GM19035 (cell line): ENCODE results near the gene NTMT1.

ENCODE experiments used
- ATAC-seq: cut with Tn5 transposase; IDR thresholded peaks from one replicate; pipeline ENCODE4 v1.9.1; 2021; ENCODE audit not compliant: unreplicated experiment

NTMT1 gene

DNA sequence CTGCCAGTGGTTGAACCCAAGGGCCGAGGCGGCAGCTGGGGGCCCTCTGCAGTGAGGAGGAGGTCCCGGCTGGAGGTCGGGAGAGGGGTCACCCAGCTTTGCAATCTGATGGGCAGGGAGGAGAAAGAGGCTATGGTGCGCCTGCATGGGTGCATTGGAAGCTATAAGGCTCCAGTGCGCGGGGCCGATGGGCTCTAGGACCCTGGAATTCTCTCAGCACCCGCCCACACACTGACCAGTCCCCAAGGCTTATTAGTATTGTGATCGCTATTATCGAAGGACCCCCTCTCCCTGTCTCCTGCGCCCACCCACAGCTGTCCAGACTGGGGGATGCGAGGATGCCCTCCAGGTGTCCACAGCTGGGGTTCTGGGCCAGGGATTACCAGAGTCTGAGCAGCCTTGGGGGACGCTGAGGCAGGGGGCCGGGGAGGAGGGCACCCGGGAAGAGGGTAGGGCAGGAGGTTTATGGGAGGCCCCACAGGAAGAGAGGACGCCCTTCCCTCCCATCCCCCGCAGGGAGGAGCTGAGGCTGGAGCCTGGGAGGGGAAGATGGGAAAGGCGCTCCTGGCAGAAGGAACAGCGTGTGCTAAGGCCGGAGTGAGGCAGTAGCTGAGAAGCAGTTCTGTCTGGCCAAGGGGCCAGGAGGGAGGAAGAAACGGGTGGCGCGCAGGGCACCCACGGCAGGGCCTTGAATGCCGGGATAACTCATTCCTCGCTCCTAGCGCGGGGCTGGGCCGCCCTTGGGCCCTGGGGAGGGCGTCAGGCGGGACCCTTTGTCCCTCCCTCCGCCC lies 29.2 kb upstream of the NTMT1 start:
- ATAC-seq: no peak

DNA sequence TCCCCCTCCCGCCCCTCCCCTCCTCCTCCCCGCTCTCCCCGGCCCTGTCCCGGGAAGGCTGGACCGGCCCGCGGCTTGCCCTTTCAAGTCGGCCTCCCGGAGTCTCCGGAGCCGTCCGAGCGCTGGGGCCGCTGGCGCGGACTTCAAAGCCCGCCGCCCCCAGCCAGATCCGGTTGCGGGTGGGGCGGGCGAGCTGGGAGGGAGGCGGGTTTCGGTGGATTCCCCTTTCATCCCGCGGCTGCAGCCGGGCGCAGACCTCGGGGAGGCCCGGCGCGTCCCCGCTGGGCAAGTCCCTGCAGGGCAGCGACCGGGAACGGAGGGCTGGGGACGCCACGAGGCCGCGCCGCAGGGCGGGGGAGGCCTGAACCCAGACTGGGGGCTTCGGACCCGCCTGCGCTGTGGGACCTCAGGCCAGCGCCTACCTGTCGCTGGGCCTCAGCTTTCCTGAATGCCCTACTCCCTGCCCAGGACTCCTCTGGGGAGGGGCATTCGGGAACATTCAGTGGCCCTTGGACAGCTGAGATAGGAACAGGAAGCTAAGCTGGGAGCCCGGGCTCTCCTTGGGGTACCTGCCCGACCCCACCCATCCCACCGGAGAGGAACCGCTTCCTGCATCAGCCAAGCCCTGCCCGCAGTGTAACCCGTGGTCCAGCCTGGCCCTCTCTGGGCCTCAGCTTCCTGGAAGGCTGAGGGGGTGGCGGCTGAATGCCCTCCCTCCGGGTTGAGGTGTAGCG lies 28.4 kb upstream of the NTMT1 start:
- no peak for ATAC-seq

DNA sequence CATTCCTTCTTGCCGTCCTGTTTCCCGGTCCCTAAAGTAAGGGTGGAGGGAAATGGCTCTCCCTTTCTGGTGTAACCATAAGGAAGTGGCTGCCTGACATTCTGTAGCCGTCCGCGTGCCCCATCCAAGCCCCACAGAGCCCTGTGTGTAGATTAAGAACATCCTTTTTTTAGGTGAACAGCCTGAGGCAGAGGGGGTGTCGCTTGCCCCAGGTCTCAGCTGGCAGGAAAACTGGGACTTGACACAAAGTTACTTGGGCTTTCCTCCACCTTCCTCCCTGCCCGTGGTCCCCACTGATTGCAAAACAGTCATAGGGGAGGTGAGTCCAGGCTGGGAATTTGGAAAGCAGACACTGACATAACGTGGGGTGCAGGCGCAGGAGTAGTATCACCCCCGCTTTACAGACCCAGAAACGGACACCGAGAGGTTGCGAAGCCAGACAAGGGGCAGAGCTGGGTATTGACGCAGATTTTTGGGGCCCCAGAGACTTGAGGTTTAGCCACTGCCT lies 27.8 kb upstream of the NTMT1 start:
- no peak for ATAC-seq

DNA sequence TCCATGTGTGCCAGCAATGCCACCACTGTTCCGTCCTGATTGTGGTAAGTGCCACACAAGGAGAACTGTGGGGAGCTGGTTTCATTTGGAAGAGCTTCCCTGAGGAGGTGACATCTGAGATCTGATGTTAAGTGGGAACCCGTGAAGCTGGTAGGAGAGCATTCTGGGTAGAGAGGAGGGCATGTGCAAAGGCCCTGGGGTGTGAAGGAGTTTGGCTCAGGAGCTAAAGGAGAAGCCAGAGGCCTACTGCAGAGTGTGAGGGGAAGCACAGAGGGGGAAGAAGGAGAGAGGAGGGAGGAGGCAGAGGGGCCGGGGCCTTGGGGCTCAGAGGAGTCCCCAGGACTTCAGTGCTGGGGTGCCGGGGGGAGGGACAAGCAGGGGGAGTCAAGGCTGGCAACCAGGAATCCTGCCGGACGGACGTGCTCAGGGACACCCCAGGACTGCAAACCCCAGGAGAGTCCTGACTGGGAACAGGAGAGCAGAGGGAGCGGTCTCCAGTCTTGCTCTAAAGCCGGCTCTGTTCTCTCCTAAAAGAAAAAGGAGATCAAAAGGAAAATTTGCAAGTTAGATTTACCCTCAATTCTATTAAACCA lies 24.8 kb upstream of the NTMT1 start:
- ATAC-seq: no peak

DNA sequence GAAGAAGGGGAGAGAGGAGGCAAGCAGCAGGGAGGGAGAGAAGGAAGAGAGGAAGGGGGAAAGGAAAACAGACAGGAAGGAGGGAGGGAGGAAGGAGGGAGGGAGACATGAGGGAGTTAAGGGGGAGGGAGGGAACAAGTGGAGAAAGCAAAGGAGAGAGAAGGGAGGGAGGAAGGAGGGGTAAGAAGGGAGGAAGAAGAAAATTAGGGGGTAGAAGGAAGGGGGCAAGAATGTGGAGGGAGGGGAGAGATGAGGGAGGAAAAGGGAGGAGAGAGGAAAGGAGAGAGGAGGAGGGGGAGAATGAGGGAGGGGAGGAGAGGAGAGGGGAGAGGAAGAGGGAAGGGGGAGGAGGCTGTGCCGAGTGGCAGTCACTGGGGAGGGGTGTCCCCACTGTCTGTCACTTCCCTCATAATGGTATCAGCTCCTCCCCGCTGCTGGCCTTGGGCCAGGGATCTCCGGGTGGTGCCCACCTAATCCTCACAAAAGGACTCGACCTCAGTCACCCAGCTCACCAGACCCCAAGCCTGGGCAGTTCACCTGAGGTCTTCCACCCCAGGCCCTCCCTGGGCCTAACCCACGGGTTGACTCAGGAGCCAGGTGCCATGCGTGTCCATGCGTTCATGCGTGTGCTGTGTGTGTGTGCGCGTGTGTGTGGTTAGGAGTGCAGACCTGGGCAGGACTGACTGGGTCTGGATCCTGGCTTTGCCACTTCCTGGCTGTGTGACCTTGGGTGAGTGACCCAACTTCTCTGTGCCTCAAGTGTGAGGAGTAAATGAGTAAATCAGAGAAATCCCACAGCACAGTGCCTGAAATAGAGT lies 23.2 kb upstream of the NTMT1 start:
- no peak for ATAC-seq

DNA sequence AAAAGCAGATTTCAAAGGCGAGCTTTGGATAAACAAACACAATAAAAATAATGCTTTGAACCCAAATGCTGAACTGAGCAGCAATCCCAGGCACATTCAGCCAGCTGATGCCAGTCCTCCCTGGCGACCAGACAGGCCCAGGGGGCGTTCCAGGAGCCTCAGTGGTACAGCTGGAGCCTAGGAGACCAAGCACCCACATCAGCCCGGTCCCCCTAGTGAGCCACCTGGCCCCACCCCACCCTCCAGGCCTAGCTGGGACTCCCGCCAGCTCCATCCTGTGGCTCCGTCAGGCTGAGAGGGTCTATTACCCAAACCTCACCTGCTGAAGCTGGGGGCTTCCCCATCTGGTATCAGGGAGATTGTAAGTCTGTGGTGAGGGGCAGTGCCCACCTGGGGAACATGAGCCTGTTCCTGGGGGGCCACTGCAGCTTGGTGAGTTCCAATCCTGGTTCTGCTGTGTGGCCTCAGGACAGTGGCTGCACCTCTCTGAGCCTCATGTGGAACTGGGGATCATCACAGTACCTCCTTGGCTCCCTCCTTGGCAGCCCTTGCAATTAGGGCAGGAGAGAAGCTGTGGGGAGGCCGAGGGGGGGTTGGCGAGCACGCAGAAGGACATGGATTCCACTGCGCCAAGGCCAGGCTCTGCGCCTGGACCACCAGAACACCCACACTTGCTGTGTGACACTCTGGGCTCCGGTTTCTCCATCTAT lies 21.8 kb upstream of the NTMT1 start:
- no peak for ATAC-seq

DNA sequence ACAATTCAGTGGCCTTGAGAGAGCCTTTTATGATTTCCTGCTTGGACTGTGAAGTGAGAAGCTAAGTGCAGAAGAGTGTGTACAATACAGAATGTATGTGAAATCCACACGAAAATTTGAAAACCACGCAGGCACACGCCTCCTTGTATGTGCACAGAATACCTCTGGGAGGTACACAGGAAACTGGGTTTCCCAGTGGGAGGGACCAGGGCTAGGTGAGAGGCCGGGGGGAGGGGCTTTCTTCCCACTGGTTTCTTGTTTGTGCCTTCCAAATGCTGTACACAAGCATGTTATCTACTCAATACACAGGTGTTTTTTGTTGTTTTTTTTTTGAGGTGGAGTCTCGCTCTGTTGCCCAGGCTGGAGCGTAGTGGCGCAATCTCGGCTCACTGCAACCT lies 21.2 kb upstream of the NTMT1 start:
- no peak for ATAC-seq

DNA sequence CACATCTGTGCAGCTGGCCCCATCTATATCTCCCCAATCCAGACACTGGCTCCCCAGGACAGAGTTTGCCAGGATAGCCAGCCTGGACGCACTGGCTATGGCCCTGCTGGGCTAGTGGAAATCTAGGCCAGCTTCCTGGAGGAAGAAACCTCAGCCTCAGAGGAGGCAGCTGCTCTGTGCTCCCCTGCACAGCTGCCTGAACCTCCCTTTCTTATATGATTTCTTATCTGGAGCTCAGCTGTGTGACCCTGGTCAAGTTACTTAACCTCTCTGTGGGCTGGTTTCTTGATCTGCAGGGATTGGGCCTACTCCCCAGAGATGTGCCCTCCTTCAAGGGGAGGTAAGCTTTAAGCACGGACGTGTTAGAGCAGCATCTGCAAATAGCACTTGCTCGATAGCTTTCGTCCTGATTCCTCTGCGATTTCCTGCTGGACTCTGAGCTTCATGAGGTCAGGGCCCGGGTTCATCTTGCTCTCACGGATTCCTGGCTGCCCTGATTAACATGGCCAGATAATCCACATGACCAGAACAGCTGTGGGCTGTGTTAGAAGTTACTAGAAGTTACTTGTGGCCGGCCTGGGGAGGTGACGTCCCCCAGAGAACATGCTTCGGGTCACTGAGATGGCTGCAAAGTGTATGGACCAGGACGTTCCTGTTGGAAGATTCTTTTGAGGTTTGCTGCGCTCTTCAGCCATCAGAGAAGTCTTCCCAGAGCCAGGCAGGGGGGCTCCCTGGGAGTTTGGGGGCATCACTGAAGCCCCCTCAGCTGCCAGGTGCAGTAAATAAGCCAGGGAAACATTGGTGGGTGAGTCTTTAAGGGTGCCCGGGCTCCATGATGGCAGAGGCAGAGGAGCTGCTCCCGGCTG lies 19.6 kb upstream of the NTMT1 start:
- no peak for ATAC-seq

DNA sequence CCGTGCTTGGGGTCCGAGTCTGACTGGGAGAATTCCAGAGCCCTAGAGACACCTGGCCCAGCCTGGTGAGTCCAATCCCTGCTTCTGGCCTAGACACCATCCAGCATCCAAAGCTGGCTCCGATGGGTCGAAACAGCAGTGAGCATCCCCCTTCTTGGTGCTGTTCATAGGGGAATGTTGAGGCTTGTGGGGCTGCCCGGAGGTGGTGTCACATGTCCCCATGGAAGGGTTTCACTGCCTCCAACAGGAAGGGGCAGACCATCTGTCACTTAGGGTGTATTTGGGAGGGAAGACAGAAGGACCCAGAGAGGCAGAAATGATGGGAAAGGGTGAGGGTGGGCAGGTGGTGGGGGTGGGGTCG lies 19.0 kb upstream of the NTMT1 start:
- ATAC-seq: no peak

DNA sequence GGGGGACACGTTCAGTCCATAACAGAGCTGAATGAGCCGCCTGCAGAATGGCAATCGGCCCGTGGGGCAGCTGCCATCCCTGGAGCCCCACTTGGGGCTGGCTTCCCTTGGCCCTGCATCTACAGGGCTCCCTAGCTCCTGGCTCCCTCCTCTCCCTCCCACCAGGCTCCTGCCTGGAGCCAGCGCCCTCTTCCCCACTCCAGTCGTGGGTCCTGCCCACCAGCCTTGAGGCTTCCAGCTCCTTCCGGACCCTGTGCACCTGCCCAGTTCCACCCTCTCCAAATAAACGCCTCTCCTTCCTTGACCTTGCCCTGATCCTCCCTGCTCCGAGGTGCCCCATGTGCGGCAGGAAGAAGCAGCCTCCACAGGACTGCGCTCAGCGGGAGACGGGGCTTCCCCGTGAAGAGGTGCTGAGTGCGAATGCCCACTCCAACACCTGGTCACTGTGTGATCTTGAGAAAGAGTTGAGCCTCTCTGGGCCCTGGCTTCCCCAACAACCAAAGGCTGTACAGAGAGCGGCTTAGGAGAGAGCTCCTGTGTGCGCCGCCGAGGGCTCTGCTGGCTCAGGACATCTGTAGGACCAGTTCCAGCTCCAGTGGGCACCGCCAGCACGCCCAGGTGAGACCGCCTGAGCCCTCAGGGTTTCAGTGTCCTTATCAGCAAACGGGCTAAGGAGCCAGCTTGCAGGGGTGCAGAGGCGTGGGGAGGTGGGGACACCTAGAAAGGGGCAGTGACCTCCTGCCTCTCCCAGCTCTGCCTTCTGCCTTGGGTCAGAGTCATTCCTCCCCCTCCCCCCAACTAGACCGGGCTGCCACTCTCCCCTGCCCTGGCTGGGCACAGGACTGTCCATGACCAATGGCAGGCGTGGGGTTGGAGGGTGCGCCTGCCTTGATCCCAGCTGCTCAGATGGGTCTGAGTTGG lies 17.1 kb upstream of the NTMT1 start:
- no peak for ATAC-seq

DNA sequence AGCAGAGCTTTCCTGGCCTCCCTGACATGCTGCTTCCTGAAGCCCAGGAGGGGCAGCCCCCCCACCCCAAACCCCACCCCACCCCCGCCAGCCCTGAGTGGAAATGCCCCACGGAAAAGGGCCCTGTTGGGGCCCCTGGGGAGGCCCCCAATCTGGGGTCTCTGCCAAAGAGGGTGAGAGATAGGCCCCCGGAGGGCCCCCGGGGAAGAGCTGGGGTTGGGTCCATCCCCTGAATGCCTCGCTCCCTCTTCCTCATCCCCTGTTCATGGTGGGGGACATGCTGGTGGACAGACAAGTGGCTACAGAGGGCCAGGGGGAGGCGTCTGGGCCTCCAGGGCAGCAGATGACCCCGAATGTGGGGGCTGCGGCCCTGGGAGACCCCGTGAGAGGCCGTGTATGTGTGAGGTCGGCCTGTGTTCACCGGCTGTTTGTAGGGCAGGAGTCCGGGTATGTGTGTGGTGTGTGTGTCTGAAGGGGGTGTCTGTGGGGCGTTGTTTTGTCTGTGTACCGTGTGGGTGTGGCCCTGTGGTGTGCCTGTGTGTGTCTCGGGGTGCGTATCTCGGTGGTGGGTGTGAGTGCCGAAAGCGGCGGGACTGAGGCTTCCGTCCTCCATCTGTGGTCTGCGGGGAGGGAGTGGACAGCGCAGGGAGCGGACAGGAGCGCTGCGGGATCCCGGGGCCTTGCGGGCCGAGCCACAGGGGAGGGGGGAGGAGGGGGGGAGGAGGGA lies 16.3 kb upstream of the NTMT1 start:
- no peak for ATAC-seq

DNA sequence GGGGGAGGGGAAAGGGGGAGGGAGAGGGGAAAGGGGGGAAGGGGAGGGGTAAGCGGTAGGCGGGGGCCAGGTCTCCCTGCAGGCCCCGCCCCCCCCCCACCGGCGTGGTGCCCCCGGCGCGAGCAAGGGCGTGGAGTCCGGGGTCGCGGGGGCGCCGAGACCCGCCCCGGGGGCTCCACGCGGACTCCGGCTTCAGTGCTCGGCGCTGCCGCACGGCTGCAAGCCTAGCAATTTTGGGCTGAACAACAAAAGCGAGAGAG lies 15.8 kb upstream of the NTMT1 start:
- ATAC-seq: no peak

DNA sequence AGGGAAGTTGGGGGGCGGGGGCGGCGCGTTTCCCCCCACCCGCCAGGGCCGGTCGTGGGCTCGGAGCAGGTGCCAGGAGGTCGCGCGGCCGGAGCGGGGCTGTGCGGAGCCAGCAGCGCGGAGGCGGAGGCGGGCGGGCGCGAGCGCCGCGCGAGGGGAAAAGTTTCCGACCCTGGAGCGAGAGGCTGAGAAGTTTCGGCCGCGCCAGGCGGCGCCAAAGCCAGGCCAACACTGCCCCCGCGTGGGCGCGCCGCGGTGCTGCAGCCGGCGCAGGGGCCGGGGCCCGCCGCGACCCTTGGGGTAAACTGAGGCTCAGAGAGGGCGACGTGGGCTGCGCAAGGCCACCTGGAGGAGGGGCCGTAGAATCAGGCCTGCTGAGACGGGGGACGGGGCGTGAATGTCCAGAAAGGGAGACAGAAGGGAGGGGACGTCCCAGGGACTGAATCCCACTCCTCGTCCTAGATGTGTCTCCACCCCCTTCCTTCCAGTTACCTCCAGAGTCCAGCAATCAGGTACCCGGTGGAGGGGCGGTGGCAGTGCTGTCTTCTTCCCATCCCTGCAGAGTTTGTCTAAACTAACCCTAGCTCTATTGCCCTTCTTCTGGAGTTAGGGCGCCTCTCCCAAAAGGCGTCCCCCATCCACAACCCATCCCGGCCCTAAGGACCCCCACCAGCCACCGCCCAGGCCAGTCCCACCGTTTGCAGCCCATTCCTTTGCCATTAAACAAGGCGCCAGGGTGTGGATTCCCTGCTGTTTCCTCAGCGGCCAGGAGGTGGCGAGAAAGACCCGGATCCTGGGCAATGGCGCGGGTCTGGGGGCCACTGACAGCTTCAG lies 15.3 kb upstream of the NTMT1 start:
- ATAC-seq: no peak

DNA sequence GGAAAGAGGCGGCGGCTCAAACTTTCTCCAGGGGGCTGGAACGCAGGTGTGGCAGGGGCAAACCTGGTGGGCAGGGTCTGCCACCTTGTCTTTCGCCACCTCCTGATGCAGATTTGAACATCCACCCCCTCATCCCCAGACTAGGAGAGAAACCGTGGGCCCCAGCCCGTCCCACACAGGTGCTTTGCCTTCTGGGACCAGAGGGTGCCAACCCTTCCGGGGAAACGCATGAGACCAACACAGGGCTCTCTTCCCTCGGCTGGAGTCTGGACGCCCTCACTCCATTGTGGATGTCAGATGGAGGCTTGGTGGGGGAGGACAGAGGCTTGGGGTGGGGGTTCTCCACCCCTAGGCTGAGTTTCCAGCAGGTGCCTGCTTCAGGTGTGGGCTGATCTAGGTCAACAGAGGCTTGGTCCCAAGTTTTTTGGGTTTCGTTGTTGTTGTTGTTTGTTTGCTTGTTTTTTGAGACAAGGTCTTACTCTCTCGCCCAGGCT lies 14.6 kb upstream of the NTMT1 start:
- ATAC-seq: no peak

DNA sequence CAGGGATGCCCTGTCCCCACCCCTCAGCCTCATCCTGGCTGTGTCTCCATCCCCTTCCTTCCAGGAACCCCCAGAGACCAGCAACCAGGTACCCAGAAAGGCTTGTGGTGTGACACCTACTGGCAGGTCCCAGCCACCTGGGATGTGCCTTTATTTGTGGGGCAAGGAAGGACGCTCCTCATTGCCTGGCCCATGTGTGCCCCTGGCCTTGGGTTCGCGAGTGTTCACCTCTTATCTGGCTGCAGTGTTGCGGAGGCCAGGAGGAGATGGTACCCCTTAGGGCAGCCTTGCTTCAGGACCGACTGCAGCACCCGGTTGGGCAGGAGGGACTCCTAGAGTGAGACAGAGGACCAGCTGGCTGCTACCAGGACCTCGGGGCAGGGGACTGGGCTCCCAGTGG lies 13.8 kb upstream of the NTMT1 start:
- ATAC-seq: no peak

DNA sequence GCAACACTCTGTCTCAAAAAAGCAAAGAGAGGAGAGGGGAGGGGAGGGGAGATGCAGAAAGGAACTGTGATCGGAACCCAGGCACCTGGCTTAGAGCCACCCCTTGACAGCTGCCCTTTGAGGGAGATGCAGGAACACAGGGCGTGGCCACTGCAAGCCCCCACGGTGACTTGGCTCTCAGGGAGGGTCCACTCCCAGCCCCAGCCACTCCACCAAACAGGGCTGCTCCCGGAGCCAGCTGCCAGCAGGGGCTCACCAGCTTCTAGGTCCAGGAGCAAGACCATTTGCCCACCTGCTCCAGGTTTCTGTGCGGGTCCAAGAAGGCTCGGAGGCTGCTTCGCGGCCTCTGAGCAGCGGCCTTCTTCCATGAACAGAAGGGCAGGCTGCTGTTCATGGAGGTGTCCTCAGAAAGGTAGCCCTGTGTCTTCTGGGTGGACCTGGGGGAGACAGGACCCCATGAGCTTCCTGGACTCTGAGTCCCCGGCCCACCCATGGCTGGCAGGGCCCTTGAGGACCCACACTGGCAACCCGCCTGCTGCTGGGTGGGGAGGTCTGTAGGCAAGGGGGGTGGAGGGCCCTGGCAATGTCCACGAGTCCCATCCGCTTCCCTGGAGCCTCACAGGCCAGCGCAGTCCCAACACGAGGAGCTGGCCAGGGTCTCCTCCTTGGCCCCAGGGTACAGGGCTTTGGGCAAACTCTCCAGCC lies 13.0 kb upstream of the NTMT1 start:
- ATAC-seq: no peak
